ENCODE data around the gene TADA2B. TPM values are rescaled to one million over a fixed set of nuclear protein-coding genes. Genes with fewer than 3 reads are reported as not detected.

The TADA2B gene
- total and polyA plus RNA-seq, 2 of the 4 experiments (the other 2 are of a cell fraction): 6.1 to 8.6 TPM

DNA sequence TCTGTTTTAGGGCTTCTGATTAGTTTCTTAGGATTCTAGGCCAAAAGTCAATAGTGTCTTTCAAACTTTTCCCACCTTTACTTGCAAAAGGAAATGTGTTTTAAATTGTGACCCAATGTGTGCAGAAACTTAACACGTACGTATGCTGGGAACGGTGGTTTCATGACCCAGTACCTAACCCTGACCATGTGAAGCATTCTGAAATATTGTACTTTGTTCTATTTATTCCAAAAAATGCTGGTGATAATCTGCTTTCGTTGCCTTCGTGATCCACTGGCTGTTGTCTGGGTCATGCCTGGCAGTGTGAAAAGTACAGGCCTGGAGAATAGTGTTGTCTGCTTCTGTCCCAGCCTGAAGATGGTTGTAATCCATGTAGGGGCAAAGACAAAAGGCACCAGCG is 26.7 kb upstream of the TADA2B start:
- Histone ChIP-seq H3K27ac (ENCODE audit: insufficient read depth, low read length) (no peak overlapping the region), H4K20me1 (ENCODE audit: insufficient read depth, low read length) (no peaks in the 10 kb centered on the region), H3K4me2 (ENCODE audit: low read depth, low read length) (no peak overlapping the region), H4K8ac (ENCODE audit: low read depth in 2 of 2, low read length in 2 of 2) (no peak overlapping the region), H2BK20ac (ENCODE audit: low read depth, low read length) (no peak overlapping the region), H4K91ac (ENCODE audit: insufficient read depth, low read depth, low read length) (no peak overlapping the region), H3K56ac (ENCODE audit: extremely low read depth, insufficient read depth, low read length) (no peak overlapping the region), H3K9me3 (ENCODE audit: control insufficient read depth, insufficient read depth, low read length) (no peaks in the 10 kb centered on the region), H3K4me3 (ENCODE audit: insufficient read depth, low read depth, low read length) (no peak overlapping the region), H4K5ac (ENCODE audit: low read depth, low read length) (no peak overlapping the region), H3K36me3 (ENCODE audit: control insufficient read depth, insufficient read depth, low read length) (peaks cover 49% of the 10 kb centered on the region), H2BK5ac (ENCODE audit: low read depth, low read length, poor library complexity, severe bottlenecking) (no peak overlapping the region), H3K4ac (ENCODE audit: low read depth, low read length) (no peak overlapping the region), H3K27me3 (ENCODE audit: control insufficient read depth, insufficient read depth, low read length) (no peaks in the 10 kb centered on the region), H3K79me1 (ENCODE audit: low read depth in 1 of 2, low read length in 2 of 2) (peaks cover 19 to 44% of the 10 kb centered on the region in 2 experiments), H2BK15ac (ENCODE audit: low read depth, low read length) (no peak overlapping the region), H3K23ac (ENCODE audit: low read depth, low read length) (no peak overlapping the region), H2AK9ac (replicated peaks; ENCODE audit: low read depth, low read length, poor library complexity) (no peak overlapping the region), H3K9me1 (ENCODE audit: insufficient read depth, low read length) (peaks cover 20% of the 10 kb centered on the region), H2AK5ac (ENCODE audit: low read depth, low read length) (no peak overlapping the region), H3K18ac (ENCODE audit: low read depth, low read length) (no peak overlapping the region), H2AFZ (replicated peaks; ENCODE audit: low read length, poor library complexity) (no peak overlapping the region), H2BK120ac (ENCODE audit: low read depth, low read length) (no peak overlapping the region), H3K9ac (ENCODE audit: low read depth, low read length) (no peak overlapping the region), H3K14ac (replicated peaks; ENCODE audit: low read depth, low read length) (no peak overlapping the region), H3K4me1 (ENCODE audit: control insufficient read depth, insufficient read depth, low read length) (no peaks in the 10 kb centered on the region)
- WGBS, 2 experiments (ENCODE audit: extremely low coverage in 2 of 2, insufficient read length in 1 of 2): no CpG with 5 or more reads among the region's 6 CpGs
- POLR2A ChIA-PET (ENCODE audit: unreplicated experiment): no interaction called here
- intact Hi-C loops (cut with micrococcal nuclease) (no loop called here), dilution Hi-C loops (cut with HindIII; ENCODE audit: low sequenced_read_pairs, unreplicated experiment) (no loop called here), in situ Hi-C loops (cut with MboI; ENCODE audit: low sequenced_read_pairs) (no loop called here)
- ATAC-seq (ENCODE audit: low read depth) (no peak), DNase-seq (no peak)
- no TSS peak for BruUV-seq (replicated peaks)
- TF ChIP-seq RAD21 (IDR thresholded peaks at IDR 0.05; ENCODE audit: low read length) (no peak), NFE2L2 (IDR thresholded peaks at IDR 0.05; ENCODE audit: low read depth, low read length) (no peak)
- CTCF ChIA-PET: interaction anchor here (0.8 kb wide), 1 partner anchor 8 kb away, joined by 3 read pairs; no protein-coding TSS in a partner anchor

Data from IMR-90 (cell line).